ENCODE measurements around the gene RNU1-2.
"Not testable (repeated sequence)": the region's sequence is repeated elsewhere in the genome, so short reads cannot be mapped to it uniquely, and the experiment has no call there.

RNU1-2 gene

DNA sequence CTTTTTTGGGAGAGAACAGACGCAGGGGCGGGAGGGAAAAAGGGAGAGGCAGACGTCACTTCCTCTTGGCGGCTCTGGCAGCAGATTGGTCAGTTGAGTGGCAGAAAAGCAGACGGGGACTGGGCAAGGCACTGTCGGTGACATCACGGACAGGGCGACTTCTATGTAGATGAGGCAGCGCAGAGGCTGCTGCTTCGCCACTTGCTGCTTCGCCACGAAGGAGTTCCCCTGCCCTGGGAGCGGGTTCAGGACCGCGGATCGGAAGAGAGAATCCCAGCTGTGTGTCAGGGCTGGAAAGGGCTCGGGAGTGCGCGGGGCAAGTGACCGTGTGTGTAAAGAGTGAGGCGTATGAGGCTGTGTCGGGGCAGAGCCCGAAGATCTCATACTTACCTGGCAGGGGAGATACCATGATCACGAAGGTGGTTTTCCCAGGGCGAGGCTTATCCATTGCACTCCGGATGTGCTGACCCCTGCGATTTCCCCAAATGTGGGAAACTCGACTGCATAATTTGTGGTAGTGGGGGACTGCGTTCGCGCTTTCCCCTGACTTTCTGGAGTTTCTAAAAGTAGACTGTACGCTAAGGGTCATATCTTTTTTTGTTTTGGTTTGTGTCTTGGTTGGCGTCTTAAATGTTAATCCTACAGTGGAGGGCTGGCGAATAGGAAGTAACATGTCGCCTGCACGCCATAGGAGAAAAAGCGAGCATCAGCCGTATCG lies at the start of gene RNU1-2:
RNU1-2 (plus strand) TSS at position 383 of the 718 bp plus-strand sequence.
- H3K4me3 ChIP-seq (ENCODE audit: low read depth, low read length): peak within 1 kb of the TSS; percentile 30
- in situ Hi-C loops (cut with HindIII; ENCODE audit: low sequenced_read_pairs): not testable (repeated sequence)
- DNase-seq (ENCODE audit: low read depth): peak; percentile 97

- in situ Hi-C loops (cut with HindIII; ENCODE audit: low sequenced_read_pairs): not testable (repeated sequence)
Observed at GRCh38 chr1:16856201-16856600, 39.6 kb upstream of the RNU1-2 start.

GRCh38 chr1:16859167-16860041 lies 36.4 kb upstream of the RNU1-2 start:
- in situ Hi-C loops (cut with HindIII; ENCODE audit: low sequenced_read_pairs); DNase-seq (ENCODE audit: low read depth); H3K4me3 ChIP-seq (ENCODE audit: low read depth, low read length): not testable (repeated sequence)

More at GRCh38 chr1:16856201-16856600, 39.6 kb upstream of the RNU1-2 start:
- DNase-seq (ENCODE audit: low read depth); H3K4me3 ChIP-seq (ENCODE audit: low read depth, low read length): not testable (repeated sequence)

DNA sequence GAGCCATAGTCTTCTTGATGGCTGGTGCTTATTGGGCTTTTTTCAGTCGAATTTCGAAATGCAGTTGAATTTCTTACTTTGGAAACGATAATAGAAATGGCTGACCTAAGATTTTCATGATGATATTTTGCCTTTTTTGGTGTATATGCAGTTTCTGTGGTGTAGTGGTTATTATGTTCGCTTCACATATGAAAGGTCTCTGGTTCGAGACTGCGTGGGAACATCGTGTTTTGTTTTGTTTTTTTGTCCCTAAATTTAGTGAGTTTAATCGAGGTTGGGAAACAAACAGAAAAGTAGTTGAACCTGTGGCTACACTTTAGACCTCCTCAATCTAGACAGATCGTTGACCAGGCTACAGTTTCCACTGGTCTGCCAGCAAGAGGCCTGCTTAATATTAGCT lies 35.7 kb upstream of the RNU1-2 start:
- in situ Hi-C loops (cut with HindIII; ENCODE audit: low sequenced_read_pairs); DNase-seq (ENCODE audit: low read depth); H3K4me3 ChIP-seq (ENCODE audit: low read depth, low read length): not testable (repeated sequence)

DNA sequence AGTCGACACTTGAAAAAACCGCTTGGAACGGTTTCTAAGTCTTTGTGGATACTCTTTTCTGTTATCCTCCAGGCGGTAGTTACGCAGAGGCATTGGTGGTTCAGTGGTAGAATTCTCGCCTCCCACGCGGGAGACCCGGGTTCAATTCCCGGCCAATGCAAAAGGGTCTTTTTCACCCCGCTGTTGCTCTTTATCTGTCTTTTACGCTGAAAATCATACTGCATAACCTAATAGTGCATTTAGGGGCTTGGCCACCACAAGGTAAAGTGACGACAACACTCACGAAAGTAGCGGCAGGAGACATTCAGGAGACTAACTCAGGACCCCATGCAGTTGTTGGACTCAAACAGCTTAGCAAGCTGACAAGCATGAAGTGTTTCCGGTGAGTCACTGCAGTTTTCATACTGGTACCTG lies 33.9 kb upstream of the RNU1-2 start:
- in situ Hi-C loops (cut with HindIII; ENCODE audit: low sequenced_read_pairs); DNase-seq (ENCODE audit: low read depth); H3K4me3 ChIP-seq (ENCODE audit: low read depth, low read length): not testable (repeated sequence)

- H3K4me3 ChIP-seq (ENCODE audit: low read depth, low read length); DNase-seq (ENCODE audit: low read depth); in situ Hi-C loops (cut with HindIII; ENCODE audit: low sequenced_read_pairs): not testable (repeated sequence)
Observed at GRCh38 chr1:16862415-16862814, 33.4 kb upstream of the RNU1-2 start.

DNA sequence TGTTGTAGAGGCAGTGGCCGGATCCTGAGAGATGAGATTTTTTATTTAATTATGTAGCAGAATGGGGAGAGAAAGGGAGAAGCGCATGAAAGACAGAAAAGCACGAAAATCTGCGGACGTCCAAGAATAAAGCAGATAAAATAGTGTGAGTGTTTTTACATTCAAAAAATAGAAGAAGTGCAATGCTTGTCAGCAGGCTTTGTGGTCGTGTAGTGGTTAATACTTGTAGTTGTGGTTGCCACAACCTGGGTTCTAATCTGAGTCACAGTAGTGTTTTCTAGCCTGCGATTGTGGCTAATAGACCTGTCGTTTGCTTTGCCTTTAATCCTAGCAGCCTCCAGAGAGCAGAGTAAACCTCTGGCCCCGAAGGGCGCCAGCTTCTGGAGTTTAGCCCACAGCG lies 32.8 kb upstream of the RNU1-2 start:
- in situ Hi-C loops (cut with HindIII; ENCODE audit: low sequenced_read_pairs); H3K4me3 ChIP-seq (ENCODE audit: low read depth, low read length); DNase-seq (ENCODE audit: low read depth): not testable (repeated sequence)

- H3K4me3 ChIP-seq (ENCODE audit: low read depth, low read length); DNase-seq (ENCODE audit: low read depth); in situ Hi-C loops (cut with HindIII; ENCODE audit: low sequenced_read_pairs): not testable (repeated sequence)
Observed at GRCh38 chr1:16866926-16867707, 28.7 kb upstream of the RNU1-2 start.

DNA sequence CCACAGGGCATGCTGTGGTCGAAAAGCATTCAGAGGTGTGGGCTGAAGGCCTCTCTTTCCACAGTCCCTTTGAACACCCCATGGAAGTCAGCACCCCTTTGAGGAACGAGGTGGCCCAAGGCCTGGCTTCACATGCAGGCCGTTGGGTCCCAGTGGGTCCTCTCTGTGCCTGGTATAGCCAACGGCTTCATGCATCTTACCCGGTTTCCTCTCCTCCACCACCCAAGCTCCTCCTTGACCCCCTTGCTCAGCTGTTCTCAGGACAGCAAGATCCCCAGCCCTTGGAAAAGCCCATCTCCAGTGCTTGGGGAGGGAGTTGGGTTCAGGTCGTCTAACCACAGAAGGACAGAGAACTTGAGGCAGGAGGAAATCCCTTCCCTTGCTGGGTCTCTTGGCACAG lies 27.0 kb upstream of the RNU1-2 start:
- DNase-seq (ENCODE audit: low read depth); in situ Hi-C loops (cut with HindIII; ENCODE audit: low sequenced_read_pairs); H3K4me3 ChIP-seq (ENCODE audit: low read depth, low read length): not testable (repeated sequence)

DNA sequence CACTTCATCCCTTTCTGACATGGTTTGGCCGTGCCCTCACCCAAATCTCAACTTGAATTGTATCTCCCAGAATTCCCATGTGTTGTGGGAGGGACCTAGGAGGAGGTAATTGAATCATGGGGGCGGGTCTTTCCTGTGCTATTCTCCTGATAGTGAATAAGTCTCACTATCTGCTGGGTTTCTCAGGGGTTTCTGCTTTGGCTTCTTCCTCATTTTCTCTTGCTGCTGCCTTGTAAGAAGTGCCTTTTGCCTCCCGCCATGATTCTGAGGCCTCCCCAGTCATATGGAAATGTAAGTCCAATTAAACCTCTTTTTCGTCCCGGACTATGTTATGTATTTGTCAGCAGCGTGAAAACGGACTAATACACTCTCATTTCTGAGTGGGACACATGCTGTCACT lies 25.8 kb upstream of the RNU1-2 start:
- H3K4me3 ChIP-seq (ENCODE audit: low read depth, low read length); in situ Hi-C loops (cut with HindIII; ENCODE audit: low sequenced_read_pairs); DNase-seq (ENCODE audit: low read depth): not testable (repeated sequence)

- H3K4me3 ChIP-seq (ENCODE audit: low read depth, low read length); in situ Hi-C loops (cut with HindIII; ENCODE audit: low sequenced_read_pairs); DNase-seq (ENCODE audit: low read depth): not testable (repeated sequence)
Observed at GRCh38 chr1:16871171-16871570, 24.6 kb upstream of the RNU1-2 start.

DNA sequence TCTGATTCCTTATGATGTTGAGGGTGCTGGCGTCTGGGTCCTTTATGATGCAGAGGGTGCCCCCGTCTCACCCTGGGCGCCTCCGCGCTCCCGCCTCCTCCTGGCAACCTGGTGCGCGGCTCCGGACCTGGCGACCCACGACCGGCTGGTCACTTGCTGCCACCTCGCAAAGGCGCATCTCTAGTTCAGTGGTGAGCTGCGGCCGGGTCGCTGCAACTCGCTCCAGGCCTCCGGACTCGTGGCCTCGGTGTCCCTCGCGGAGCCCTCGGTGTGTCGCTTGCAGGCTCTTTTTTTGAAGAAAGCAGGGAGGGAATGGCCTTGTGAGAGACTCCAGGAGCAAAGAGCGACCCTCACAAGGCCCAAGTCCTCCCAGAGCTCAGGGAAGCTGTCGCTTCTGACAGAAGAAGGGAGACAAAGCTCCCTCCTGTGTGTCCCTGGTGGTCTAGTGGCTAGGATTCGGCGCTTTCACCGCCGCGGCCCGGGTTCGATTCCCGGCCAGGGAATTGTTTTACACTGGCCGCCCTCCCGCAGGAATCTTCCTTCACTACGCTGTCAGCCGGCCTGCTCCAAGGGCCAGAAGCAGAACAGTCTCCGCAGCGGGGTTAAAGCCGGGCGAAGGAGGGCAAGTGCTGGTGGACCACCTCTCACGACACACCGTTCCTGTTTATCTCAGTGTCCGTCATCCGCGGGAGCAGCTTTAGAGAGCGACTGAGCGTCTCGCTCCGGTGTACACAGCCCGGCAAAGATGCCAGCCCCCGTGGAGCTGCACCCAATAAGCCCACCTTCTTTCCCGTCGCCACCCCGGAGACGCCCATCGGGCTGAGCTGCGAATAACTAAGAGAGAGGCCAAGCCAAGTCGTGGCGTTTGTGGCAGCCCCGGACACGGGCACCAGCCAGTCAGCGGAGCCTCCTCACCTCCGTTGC lies 23.4 kb upstream of the RNU1-2 start:
- H3K4me3 ChIP-seq (ENCODE audit: low read depth, low read length); DNase-seq (ENCODE audit: low read depth); in situ Hi-C loops (cut with HindIII; ENCODE audit: low sequenced_read_pairs): not testable (repeated sequence)

- in situ Hi-C loops (cut with HindIII; ENCODE audit: low sequenced_read_pairs); H3K4me3 ChIP-seq (ENCODE audit: low read depth, low read length); DNase-seq (ENCODE audit: low read depth): not testable (repeated sequence)
Observed at GRCh38 chr1:16873076-16873879, 22.5 kb upstream of the RNU1-2 start.

- H3K4me3 ChIP-seq (ENCODE audit: low read depth, low read length); DNase-seq (ENCODE audit: low read depth); in situ Hi-C loops (cut with HindIII; ENCODE audit: low sequenced_read_pairs): not testable (repeated sequence)
Observed at GRCh38 chr1:16874968-16875765, 20.6 kb upstream of the RNU1-2 start.

GRCh38 chr1:16881742-16882141 lies 14.0 kb upstream of the RNU1-2 start:
- in situ Hi-C loops (cut with HindIII; ENCODE audit: low sequenced_read_pairs); DNase-seq (ENCODE audit: low read depth): not testable (repeated sequence)

More at GRCh38 chr1:16881742-16882141, 14.0 kb upstream of the RNU1-2 start:
- not testable (repeated sequence) for H3K4me3 ChIP-seq (ENCODE audit: low read depth, low read length)
